Left lung (tissue), 10 donors: ENCODE data around the gene PER1. TPM values are rescaled to one million over a fixed set of nuclear protein-coding genes. Genes with fewer than 3 reads are reported as not detected.

Experiments used
- ATAC-seq: fragments of 200-7000 bp; cut with Tn5 transposase; one replicate; pipeline ENCODE4 v1.9.1; 2020; ENCODE audit warnings: moderate library complexity
- DNase-seq, 4 donors: peaks; one replicate each; pipeline ENCODE4 v3.0.0-alpha.2; 2013 to 2020
- H3K27ac ChIP-seq, 2 donors: fragments of 200-600 bp; sonication (generic) in 1 of 2; one replicate each; pipeline versions ENCODE4 v1.5.0 to v1.8.0; 2020 to 2021
- H3K27me3 ChIP-seq, 2 donors: fragments of 200-600 bp; sonication (generic) in 1 of 2; one replicate each; pipeline versions ENCODE4 v1.5.0 to v1.8.0; 2020 to 2021
- H3K36me3 ChIP-seq, 2 donors: fragments of 200-600 bp; sonication (generic) in 1 of 2; one replicate each; pipeline versions ENCODE4 v1.5.0 to v1.8.0; 2020 to 2021
- H3K4me1 ChIP-seq, 2 donors: fragments of 200-600 bp; one replicate each; pipeline ENCODE4 v1.8.0; 2021
- H3K4me3 ChIP-seq, 2 donors: fragments of 200-600 bp; sonication (generic) in 1 of 2; one replicate each; pipeline versions ENCODE4 v1.5.0 to v1.8.0; 2020 to 2021; ENCODE audit warnings: mild to moderate bottlenecking in 1 of 2
- H3K9me3 ChIP-seq, 2 donors: fragments of 200-600 bp; sonication (generic) in 1 of 2; one replicate each; pipeline versions ENCODE4 v1.5.0 to v1.8.0; 2020 to 2021
- intact Hi-C, 2 donors: fragments of 100-400 bp; cut with DNase I; formaldehyde crosslinking; loops; one replicate each; pipeline versions ENCODE4 v1.11.2 to v1.14.2; 2022
- polyA plus RNA-seq, 6 donors: library from polyadenylated mRNA; unstranded; fragments of 120-200 nt; gene quantifications; one replicate each; pipeline ENCODE4 v1.2.1, GENCODE V29; 2013; ENCODE audit not compliant: insufficient read length in 6 of 6
- total RNA-seq, 2 donors: library from RNA; stranded (reverse); fragmentation: NEBNext Ultra II Directional; extraction: Animal tissue kit (Norgen Biotek cat#: 25700); gene quantifications; one replicate each; pipeline ENCODE4 v1.2.1, GENCODE V29; 2021
- TF ChIP-seq, protein P1 (sequence below), 2 donors: fragments of 200-600 bp; sonication (generic) in 1 of 2; IDR thresholded peaks; one replicate each; pipeline versions ENCODE4 v1.5.0 to v1.8.0; 2021; ENCODE audit warnings: antibody characterized with exemption in 2 of 2
- donor health status: DM: no; HTN: yes; CAD: no.
- donor health status: DM: no; HTN: no; CAD: no.

Gene PER1
- total and polyA plus RNA-seq, 8 donors: 28.0 to 111 (median 61.2) TPM

DNA sequence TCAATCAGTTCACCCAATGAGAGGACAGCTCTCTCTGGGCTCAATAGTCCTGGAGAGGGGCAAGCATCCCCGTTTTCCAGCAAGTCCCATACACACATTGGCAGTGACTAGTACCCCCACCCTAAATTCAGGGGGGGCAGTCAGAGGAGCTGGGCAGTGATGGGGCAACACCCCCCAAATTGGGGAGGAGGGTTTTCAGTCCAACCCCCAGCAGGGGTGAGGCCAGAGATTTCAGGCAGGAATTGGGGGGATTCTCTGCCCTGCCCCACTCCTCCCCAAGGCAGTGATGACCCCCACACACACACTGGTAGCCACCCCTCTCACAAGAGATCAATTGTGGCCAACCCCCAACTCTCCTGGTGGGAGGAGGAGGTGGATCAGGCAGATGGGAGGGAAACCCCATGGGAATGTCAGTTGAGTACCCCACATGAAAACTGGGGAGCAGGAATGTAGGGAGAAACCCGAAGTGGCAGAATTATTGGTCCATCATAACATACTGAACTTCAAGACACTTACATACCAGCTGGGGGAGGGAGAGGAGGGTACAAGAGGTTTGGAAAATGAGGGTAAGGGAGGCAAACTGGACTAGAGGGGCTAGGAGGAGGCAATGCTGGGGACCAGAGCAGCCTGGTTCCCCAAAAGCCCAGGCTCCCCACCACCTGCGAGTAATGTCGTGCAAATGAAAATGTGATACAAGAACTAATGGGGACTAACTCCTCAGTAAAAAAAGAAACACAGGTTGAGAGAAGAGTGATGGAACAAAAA, 7.4 kb upstream of the PER1 start:
- no peaks in the 10 kb centered on the region for H3K27me3 ChIP-seq
- TF ChIP-seq, protein P1, sequence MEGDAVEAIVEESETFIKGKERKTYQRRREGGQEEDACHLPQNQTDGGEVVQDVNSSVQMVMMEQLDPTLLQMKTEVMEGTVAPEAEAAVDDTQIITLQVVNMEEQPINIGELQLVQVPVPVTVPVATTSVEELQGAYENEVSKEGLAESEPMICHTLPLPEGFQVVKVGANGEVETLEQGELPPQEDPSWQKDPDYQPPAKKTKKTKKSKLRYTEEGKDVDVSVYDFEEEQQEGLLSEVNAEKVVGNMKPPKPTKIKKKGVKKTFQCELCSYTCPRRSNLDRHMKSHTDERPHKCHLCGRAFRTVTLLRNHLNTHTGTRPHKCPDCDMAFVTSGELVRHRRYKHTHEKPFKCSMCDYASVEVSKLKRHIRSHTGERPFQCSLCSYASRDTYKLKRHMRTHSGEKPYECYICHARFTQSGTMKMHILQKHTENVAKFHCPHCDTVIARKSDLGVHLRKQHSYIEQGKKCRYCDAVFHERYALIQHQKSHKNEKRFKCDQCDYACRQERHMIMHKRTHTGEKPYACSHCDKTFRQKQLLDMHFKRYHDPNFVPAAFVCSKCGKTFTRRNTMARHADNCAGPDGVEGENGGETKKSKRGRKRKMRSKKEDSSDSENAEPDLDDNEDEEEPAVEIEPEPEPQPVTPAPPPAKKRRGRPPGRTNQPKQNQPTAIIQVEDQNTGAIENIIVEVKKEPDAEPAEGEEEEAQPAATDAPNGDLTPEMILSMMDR (IDR thresholded peaks at IDR 0.05): no peak
- intact Hi-C loops: no loop called here
- no peak overlapping the region for H3K4me3 ChIP-seq
- peaks cover 32 to 84% of the 10 kb centered on the region in 2 donors for H3K4me1 ChIP-seq
- no peaks in the 10 kb centered on the region for H3K9me3 ChIP-seq
- peaks cover 0 to 29% of the 10 kb centered on the region in 2 donors for H3K36me3 ChIP-seq
- ATAC-seq (no peak), DNase-seq (no peak)
- H3K27ac ChIP-seq: no peak overlapping the region

GRCh38 chr17:8159032-8159400, 6.8 kb upstream of the PER1 start:
- H3K9me3 ChIP-seq: no peaks in the 10 kb centered on the region
- H3K36me3 ChIP-seq: peaks cover 0 to 29% of the 10 kb centered on the region in 2 donors
- intact Hi-C loops: no loop called here
- TF ChIP-seq, protein P1 (IDR thresholded peaks at IDR 0.05): peak in 1 of 2 donors; percentile 7
- H3K27ac ChIP-seq: peak overlapping the region in 1 of 2 donors; percentile 68
- ATAC-seq: no peak
- H3K4me3 ChIP-seq: no peak overlapping the region
- DNase-seq: no peak
- H3K4me1 ChIP-seq: peaks cover 26 to 84% of the 10 kb centered on the region in 2 donors
- H3K27me3 ChIP-seq: no peaks in the 10 kb centered on the region

DNA sequence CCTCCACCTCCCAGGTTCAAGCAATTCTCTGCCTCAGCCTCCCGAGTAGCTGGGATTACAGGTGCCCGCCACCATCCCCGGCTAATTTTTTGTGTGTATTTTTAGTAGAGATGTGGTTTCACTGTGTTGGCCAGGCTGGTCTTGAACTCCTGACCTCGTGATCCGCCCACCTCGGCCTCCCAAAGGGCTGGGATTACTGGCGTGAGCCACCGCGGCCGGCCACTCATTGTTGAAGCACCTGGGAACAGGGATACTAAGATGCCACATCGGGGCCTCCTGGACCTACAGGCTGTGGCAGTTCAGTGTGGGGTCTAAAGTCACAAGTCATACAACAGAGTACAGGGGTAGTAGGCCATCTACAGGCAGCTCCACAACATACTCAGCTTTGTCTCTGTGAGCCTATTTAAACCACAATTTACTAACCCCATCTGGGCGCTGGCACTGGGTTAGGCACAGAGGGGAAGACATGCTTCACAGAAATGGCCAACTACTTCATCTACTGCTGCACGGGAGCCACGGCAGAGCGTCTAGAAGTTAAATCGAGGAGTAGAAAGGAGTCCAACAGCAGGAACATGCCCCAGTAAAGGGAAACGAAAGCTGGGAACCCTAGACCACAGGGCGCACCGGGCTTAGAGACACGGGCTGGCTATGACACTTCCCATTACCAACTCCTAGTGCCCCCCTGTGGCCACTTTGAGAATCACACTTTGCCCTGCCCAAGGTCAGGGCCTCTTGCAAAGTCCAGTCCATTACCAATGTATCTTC, 6.2 kb upstream of the PER1 start:
- Histone ChIP-seq H3K4me3 (no peak overlapping the region), H3K36me3 (peaks cover 0 to 29% of the 10 kb centered on the region in 2 donors), H3K27ac (peak overlapping the region; percentile 68 to 97), H3K27me3 (no peaks in the 10 kb centered on the region), H3K4me1 (peaks cover 26 to 84% of the 10 kb centered on the region in 2 donors), H3K9me3 (no peaks in the 10 kb centered on the region)
- peak; percentile 77 to 92 (median 90) for DNase-seq
- intact Hi-C loops: no loop called here
- TF ChIP-seq, protein P1 (IDR thresholded peaks at IDR 0.05): peak; percentile 89 to 96
- ATAC-seq: peak; percentile 19

GRCh38 chr17:8156246-8156992, 4.2 kb upstream of the PER1 start:
- intact Hi-C loops: no loop called here
- Histone ChIP-seq H3K9me3 (no peaks in the 10 kb centered on the region), H3K4me1 (peaks cover 27 to 85% of the 10 kb centered on the region in 2 donors), H3K36me3 (peaks cover 0 to 26% of the 10 kb centered on the region in 2 donors), H3K27ac (peak overlapping the region; percentile 97 to 100), H3K4me3 (peak overlapping the region; percentile 74 to 88), H3K27me3 (no peaks in the 10 kb centered on the region)
- TF ChIP-seq, protein P1 (IDR thresholded peaks at IDR 0.05): no peak
- peak; percentile 100 for DNase-seq
- peak; percentile 67 for ATAC-seq

GRCh38 chr17:8155996-8156245, 3.7 kb upstream of the PER1 start:
- H3K27me3 ChIP-seq: no peaks in the 10 kb centered on the region
- H3K4me3 ChIP-seq: peak overlapping the region; percentile 74 to 88
- peaks cover 0 to 21% of the 10 kb centered on the region in 2 donors for H3K36me3 ChIP-seq
- DNase-seq (no peak), ATAC-seq (no peak)
- peak overlapping the region; percentile 97 to 100 for H3K27ac ChIP-seq
- H3K4me1 ChIP-seq: peaks cover 23 to 85% of the 10 kb centered on the region in 2 donors
- no peaks in the 10 kb centered on the region for H3K9me3 ChIP-seq
- TF ChIP-seq, protein P1 (IDR thresholded peaks at IDR 0.05): no peak
- intact Hi-C loops: no loop called here
